GM23338 (cell line): ENCODE measurements around the gene HCN1. TPM values are rescaled to one million over a fixed set of nuclear protein-coding genes. Genes with fewer than 3 reads are reported as not detected.

Experiments used
- ATAC-seq: fragments of 200-7000 bp; cut with Tn5 transposase; 3 replicates; pipeline ENCODE4 v1.9.1; 2020
- DNase-seq: peaks from one replicate; pipeline ENCODE4 v3.0.0-alpha.2; 2015; ENCODE audit warnings: low spot score
- H2AFZ ChIP-seq: fragments of 200-600 bp; sonication (generic); 2 replicates; pipeline ENCODE4 v1.8.0; 2016; ENCODE audit warnings: antibody characterized with exemption, mild to moderate bottlenecking, moderate library complexity
- H3F3A ChIP-seq: fragments of 200-600 bp; sonication (generic); replicated peaks from 2 replicates; pipeline ENCODE4 v1.8.0; 2017; ENCODE audit warnings: antibody characterized with exemption, mixed run types, low read depth
- H3K27ac ChIP-seq: fragments of 200-600 bp; sonication (generic); 2 replicates; pipeline ENCODE4 v1.6.1; 2016; ENCODE audit warnings: low read depth
- H3K27me3 ChIP-seq: fragments of 200-600 bp; sonication (generic); 2 replicates; pipeline ENCODE4 v1.8.0; 2016; ENCODE audit warnings: mild to moderate bottlenecking, mixed run types, moderate library complexity; ENCODE audit not compliant: insufficient read depth
- H3K36me3 ChIP-seq: fragments of 200-600 bp; sonication (generic); 2 replicates; pipeline ENCODE4 v1.8.0; 2016; ENCODE audit warnings: mild to moderate bottlenecking; ENCODE audit not compliant: insufficient read depth
- H3K4me1 ChIP-seq: fragments of 200-600 bp; sonication (generic); 2 replicates; pipeline ENCODE4 v1.8.0; 2016; ENCODE audit warnings: mild to moderate bottlenecking, moderate library complexity; ENCODE audit not compliant: insufficient read depth
- H3K4me2 ChIP-seq: fragments of 200-600 bp; sonication (generic); 2 replicates; pipeline ENCODE4 v1.7.1; 2017; ENCODE audit warnings: mixed run types
- H3K4me3 ChIP-seq: fragments of 200-600 bp; sonication (generic); 2 replicates; pipeline ENCODE4 v1.6.1; 2016; ENCODE audit warnings: mixed run types
- H3K79me2 ChIP-seq: fragments of 200-600 bp; sonication (generic); replicated peaks from 2 replicates; pipeline ENCODE4 v1.8.0; 2017; ENCODE audit warnings: mild to moderate bottlenecking; ENCODE audit not compliant: insufficient read depth
- H3K9me2 ChIP-seq: fragments of 200-600 bp; sonication (generic); 2 replicates; pipeline ENCODE4 v1.8.0; 2017; ENCODE audit not compliant: insufficient read depth
- H4K20me1 ChIP-seq: fragments of 200-600 bp; sonication (generic); replicated peaks from 2 replicates; pipeline ENCODE4 v1.8.0; 2017; ENCODE audit warnings: mild to moderate bottlenecking; ENCODE audit not compliant: insufficient read depth
- H3K27ac Mint-ChIP-seq: 2 replicates; pipeline ENCODE4 v1.8.0; 2020; ENCODE audit warnings: inconsistent platforms, mild to moderate bottlenecking, moderate library complexity, mixed read lengths
- H3K27me3 Mint-ChIP-seq: 3 replicates; pipeline ENCODE4 v1.8.0; 2022; ENCODE audit warnings: low read depth, mild to moderate bottlenecking, moderate library complexity, mixed read lengths, inconsistent platforms; ENCODE audit not compliant: insufficient read depth, poor library complexity
- H3K36me3 Mint-ChIP-seq: 3 replicates; pipeline ENCODE4 v1.8.0; 2021; ENCODE audit warnings: low read depth, mild to moderate bottlenecking, inconsistent platforms, moderate library complexity, mixed read lengths
- H3K4me1 Mint-ChIP-seq: 3 replicates; pipeline ENCODE4 v1.8.0; 2020; ENCODE audit warnings: mild to moderate bottlenecking, inconsistent platforms, mixed read lengths
- H3K4me3 Mint-ChIP-seq: 3 replicates; pipeline ENCODE4 v1.8.0; 2021; ENCODE audit warnings: moderate library complexity, mild to moderate bottlenecking, inconsistent platforms, mixed read lengths
- H3K9me3 Mint-ChIP-seq: 3 replicates; pipeline ENCODE4 v1.8.0; 2020; ENCODE audit warnings: moderate library complexity, mild to moderate bottlenecking, inconsistent platforms, mixed read lengths
- CREB1 ChIP-seq: fragments of 250-450 bp; sonication (Bioruptor Pico); IDR thresholded peaks from 2 replicates; pipeline ENCODE4 v1.5.0; 2020; ENCODE audit warnings: low read depth, mild to moderate bottlenecking, moderate library complexity
- ETS1 ChIP-seq: IDR thresholded peaks from 2 replicates; pipeline ENCODE4 v1.6.1; 2016; ENCODE audit warnings: antibody characterized with exemption
- EZH2 ChIP-seq: fragments of 200-600 bp; sonication (generic); IDR thresholded peaks from one replicate; pipeline ENCODE4 v1.8.0; 2017; ENCODE audit warnings: antibody characterized with exemption, mild to moderate bottlenecking, low read depth; ENCODE audit not compliant: unreplicated experiment
- EZH2phosphoT487 ChIP-seq: fragments of 200-600 bp; sonication (generic); IDR thresholded peaks from one replicate; pipeline ENCODE4 v1.8.1; 2018; ENCODE audit warnings: antibody characterized with exemption; ENCODE audit not compliant: unreplicated experiment
- JUNB ChIP-seq: IDR thresholded peaks from one replicate; pipeline ENCODE4 v1.6.1; 2016; ENCODE audit warnings: antibody characterized with exemption; ENCODE audit not compliant: unreplicated experiment
- NANOG ChIP-seq: IDR thresholded peaks from 2 replicates; pipeline ENCODE4 v1.6.1; 2016; ENCODE audit warnings: antibody characterized with exemption, borderline replicate concordance
- POLR2AphosphoS5 ChIP-seq: IDR thresholded peaks from 2 replicates; pipeline ENCODE4 v1.6.1; 2016; ENCODE audit warnings: antibody characterized with exemption, low read depth
- REST ChIP-seq: IDR thresholded peaks from one replicate; pipeline ENCODE4 v1.6.1; 2018; ENCODE audit warnings: antibody characterized with exemption; ENCODE audit not compliant: unreplicated experiment
- STAT1 ChIP-seq: IDR thresholded peaks from one replicate; pipeline ENCODE4 v1.6.1; 2016; ENCODE audit warnings: antibody characterized with exemption; ENCODE audit not compliant: unreplicated experiment
- ZNF114 ChIP-seq: fragments of 250-450 bp; sonication (Bioruptor Pico); IDR thresholded peaks from 2 replicates; pipeline ENCODE4 v1.5.0; 2020; ENCODE audit warnings: mild to moderate bottlenecking, moderate library complexity
- ZNF331 ChIP-seq: fragments of 250-450 bp; sonication (Bioruptor Pico); IDR thresholded peaks from 2 replicates; pipeline ENCODE4 v1.5.0; 2020; ENCODE audit warnings: low read depth, mild to moderate bottlenecking, moderate library complexity
- ZNF462 ChIP-seq: fragments of 250-450 bp; sonication (Bioruptor Pico); IDR thresholded peaks from 2 replicates; pipeline ENCODE4 v1.5.0; 2020; ENCODE audit warnings: mild to moderate bottlenecking, moderate library complexity
- polyA plus RNA-seq: library from polyadenylated mRNA; unstranded; fragments of >200 nt; fragmentation: Nextera tagmentation; extraction: Ambion mirVana; gene quantifications from 2 replicates; pipeline ENCODE4 v1.2.1, GENCODE V29; 2016
- total RNA-seq: library from RNA; depleted of rRNA; stranded (reverse); fragments of >200 nt; shearing (Covaris generic); gene quantifications from 2 replicates; pipeline ENCODE4 v1.2.3, GENCODE V29; 2014
- TF ChIP-seq, protein P1 (sequence below), 2 experiments: fragments of 200-600 bp in 1 of 2; sonication (generic) in 1 of 2; conservative IDR thresholded peaks; 2 replicates each; pipeline versions ENCODE4 v1.5.1 to v1.6.1; 2016 to 2017; ENCODE audit warnings: antibody characterized with exemption in 2 of 2, low read depth in 2 of 2, mild to moderate bottlenecking in 2 of 2, moderate library complexity in 1 of 2

HCN1 gene
- total and polyA plus RNA-seq, 2 experiments from 2014 or later = 2.8 to 6.9 TPM

DNA sequence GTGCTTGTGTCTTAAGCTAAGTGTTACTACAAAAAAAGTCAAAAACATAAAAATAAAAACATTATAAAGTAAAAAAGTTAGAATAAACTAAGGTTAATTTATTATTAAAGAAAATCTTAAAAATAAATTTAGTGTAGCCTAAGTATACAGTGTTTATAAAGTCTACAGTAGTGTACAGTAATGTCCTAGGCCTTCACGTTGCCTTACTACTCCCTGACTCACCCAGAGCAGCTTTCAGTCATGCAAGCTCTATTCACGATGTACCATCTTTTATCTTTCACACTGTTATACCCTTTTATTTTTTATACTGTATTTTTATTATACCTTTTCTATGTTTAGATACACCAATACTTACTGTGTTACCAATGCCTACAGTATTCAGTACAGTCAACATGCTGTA, 288.1 kb downstream of the HCN1 start:
- Mint-ChIP-seq H3K27me3 (peaks cover 4% of the 10 kb centered on the region), H3K4me1 (peaks cover 22% of the 10 kb centered on the region), H3K9me3 (no peaks in the 10 kb centered on the region), H3K4me3 (no peak overlapping the region), H3K36me3 (no peaks in the 10 kb centered on the region), H3K27ac (no peak overlapping the region)
- Histone ChIP-seq H3K4me3 (no peak overlapping the region), H3F3A (no peaks in the 10 kb centered on the region), H3K4me1 (peaks cover 9% of the 10 kb centered on the region; the same call in 1 of the 2 replicates), H3K9me2 (no peaks in the 10 kb centered on the region), H3K4me2 (no peak overlapping the region), H3K27me3 (no peaks in the 10 kb centered on the region), H3K79me2 (no peaks in the 10 kb centered on the region), H3K36me3 (no peaks in the 10 kb centered on the region), H2AFZ (no peak overlapping the region), H3K27ac (no peak overlapping the region), H4K20me1 (no peaks in the 10 kb centered on the region)
- DNase-seq (no peak), ATAC-seq (no peak)
- TF ChIP-seq STAT1 = no peak
- TF ChIP-seq ZNF114 (CRISPR knock-in tag) = no peak
- TF ChIP-seq EZH2phosphoT487 = no peak
- TF ChIP-seq NANOG = no peak
- TF ChIP-seq ETS1 = no peak
- no peak for TF ChIP-seq ZNF331 (CRISPR knock-in tag)
- TF ChIP-seq CREB1 (CRISPR knock-in tag) = no peak
- TF ChIP-seq, protein P1, sequence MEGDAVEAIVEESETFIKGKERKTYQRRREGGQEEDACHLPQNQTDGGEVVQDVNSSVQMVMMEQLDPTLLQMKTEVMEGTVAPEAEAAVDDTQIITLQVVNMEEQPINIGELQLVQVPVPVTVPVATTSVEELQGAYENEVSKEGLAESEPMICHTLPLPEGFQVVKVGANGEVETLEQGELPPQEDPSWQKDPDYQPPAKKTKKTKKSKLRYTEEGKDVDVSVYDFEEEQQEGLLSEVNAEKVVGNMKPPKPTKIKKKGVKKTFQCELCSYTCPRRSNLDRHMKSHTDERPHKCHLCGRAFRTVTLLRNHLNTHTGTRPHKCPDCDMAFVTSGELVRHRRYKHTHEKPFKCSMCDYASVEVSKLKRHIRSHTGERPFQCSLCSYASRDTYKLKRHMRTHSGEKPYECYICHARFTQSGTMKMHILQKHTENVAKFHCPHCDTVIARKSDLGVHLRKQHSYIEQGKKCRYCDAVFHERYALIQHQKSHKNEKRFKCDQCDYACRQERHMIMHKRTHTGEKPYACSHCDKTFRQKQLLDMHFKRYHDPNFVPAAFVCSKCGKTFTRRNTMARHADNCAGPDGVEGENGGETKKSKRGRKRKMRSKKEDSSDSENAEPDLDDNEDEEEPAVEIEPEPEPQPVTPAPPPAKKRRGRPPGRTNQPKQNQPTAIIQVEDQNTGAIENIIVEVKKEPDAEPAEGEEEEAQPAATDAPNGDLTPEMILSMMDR (conservative IDR thresholded peaks at IDR 0.05; ENCODE audit: low read depth in 2 of 2) = no peak
- no peak for TF ChIP-seq EZH2
- no peak for TF ChIP-seq JUNB
- TF ChIP-seq POLR2AphosphoS5 = no peak
- TF ChIP-seq REST = no peak
- TF ChIP-seq ZNF462 = no peak
